Fibroblast of villous mesenchyme (primary cell): ENCODE results near the gene CARM1. TPM values are rescaled to one million over a fixed set of nuclear protein-coding genes. Genes with fewer than 3 reads are reported as not detected.

Source experiments
- DNase-seq: peaks from one replicate; pipeline ENCODE4 v3.0.0-alpha.2; 2010; ENCODE audit warnings: low read depth
- H3K4me3 ChIP-seq: 2 replicates; pipeline ENCODE4 v1.5.1; 2011; ENCODE audit warnings: low read depth, mild to moderate bottlenecking, low read length
- total RNA-seq: library from RNA; depleted of rRNA; stranded (reverse); fragments of >200 nt; gene quantifications from 2 replicates; pipeline ENCODE4 v1.2.3, GENCODE V29; 2012
- TF ChIP-seq, protein P1 (sequence below): IDR thresholded peaks from 2 replicates; pipeline ENCODE4 v1.5.1; 2012; ENCODE audit warnings: low read depth, mild to moderate bottlenecking, low read length; ENCODE audit not compliant: insufficient read depth

The CARM1 gene
- total RNA-seq, 1 donor, result 38.0 TPM

GRCh38 chr19:10878253-10878652 lies 6.9 kb downstream of the CARM1 start:
- DNase-seq, result no peak
- no peak overlapping the region for H3K4me3 ChIP-seq
- TF ChIP-seq, protein P1, sequence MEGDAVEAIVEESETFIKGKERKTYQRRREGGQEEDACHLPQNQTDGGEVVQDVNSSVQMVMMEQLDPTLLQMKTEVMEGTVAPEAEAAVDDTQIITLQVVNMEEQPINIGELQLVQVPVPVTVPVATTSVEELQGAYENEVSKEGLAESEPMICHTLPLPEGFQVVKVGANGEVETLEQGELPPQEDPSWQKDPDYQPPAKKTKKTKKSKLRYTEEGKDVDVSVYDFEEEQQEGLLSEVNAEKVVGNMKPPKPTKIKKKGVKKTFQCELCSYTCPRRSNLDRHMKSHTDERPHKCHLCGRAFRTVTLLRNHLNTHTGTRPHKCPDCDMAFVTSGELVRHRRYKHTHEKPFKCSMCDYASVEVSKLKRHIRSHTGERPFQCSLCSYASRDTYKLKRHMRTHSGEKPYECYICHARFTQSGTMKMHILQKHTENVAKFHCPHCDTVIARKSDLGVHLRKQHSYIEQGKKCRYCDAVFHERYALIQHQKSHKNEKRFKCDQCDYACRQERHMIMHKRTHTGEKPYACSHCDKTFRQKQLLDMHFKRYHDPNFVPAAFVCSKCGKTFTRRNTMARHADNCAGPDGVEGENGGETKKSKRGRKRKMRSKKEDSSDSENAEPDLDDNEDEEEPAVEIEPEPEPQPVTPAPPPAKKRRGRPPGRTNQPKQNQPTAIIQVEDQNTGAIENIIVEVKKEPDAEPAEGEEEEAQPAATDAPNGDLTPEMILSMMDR, result no peak

GRCh38 chr19:10881403-10882107 lies 10.2 kb downstream of the CARM1 start:
- DNase-seq, result no peak
- H3K4me3 ChIP-seq, result no peak overlapping the region
- TF ChIP-seq, protein P1, result no peak

- H3K4me3 ChIP-seq, result no peak overlapping the region
- DNase-seq, result no peak
- TF ChIP-seq, protein P1, result no peak
Observed at GRCh38 chr19:10882108-10882457, 10.7 kb downstream of the CARM1 start.

- no peak overlapping the region for H3K4me3 ChIP-seq
- DNase-seq, result peak; percentile 94
- TF ChIP-seq, protein P1, result no peak
Observed at GRCh38 chr19:10884274-10884673, 12.9 kb downstream of the CARM1 start.

DNA sequence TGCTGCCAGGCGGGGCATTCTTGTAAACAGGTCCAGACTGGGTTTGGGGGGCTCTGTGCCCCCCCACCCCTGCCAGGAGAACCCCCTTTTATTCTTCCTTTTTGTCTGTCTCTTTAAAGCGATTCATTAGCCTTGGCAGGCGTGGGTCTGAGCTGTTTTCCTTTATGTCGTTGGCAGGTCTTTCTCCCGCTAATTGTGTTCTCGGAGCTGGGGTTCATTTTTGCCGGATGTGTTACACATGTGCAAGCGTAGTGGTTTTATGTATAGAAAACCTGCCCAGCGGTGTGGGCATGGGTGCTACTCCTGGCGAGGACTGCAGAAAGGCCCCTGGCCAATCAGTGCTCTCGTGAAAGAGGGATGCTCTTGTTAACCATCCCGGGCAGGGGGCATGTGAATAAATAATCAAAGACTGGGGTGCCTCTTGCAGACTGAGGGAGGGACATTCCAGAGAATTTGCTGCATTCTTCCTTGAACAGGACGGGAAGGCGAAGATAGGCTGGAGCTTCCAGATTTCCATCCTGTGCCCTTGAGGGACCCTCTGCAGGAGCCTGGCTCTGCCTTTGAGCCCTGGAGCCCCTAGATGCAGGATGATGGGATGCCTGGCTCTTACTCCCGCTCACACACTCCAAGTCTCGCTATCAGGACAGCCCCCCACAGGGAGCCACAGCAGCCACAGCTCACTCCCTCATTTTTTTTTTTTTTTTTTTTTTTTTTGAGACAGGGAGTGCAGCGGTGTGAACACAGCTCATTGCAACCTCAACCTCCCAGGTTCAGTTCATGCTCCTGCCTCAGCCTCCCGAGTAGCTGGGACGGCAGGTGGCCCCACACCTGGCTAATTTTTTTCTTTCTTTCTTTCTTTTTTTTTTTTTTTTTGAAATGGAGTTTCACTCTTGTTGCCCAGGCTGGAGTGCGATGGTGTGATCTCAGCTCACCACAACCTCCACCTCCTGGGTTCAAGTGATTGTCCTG lies 14.1 kb downstream of the CARM1 start:
- TF ChIP-seq, protein P1, result no peak
- H3K4me3 ChIP-seq, result no peak overlapping the region
- no peak for DNase-seq

DNA sequence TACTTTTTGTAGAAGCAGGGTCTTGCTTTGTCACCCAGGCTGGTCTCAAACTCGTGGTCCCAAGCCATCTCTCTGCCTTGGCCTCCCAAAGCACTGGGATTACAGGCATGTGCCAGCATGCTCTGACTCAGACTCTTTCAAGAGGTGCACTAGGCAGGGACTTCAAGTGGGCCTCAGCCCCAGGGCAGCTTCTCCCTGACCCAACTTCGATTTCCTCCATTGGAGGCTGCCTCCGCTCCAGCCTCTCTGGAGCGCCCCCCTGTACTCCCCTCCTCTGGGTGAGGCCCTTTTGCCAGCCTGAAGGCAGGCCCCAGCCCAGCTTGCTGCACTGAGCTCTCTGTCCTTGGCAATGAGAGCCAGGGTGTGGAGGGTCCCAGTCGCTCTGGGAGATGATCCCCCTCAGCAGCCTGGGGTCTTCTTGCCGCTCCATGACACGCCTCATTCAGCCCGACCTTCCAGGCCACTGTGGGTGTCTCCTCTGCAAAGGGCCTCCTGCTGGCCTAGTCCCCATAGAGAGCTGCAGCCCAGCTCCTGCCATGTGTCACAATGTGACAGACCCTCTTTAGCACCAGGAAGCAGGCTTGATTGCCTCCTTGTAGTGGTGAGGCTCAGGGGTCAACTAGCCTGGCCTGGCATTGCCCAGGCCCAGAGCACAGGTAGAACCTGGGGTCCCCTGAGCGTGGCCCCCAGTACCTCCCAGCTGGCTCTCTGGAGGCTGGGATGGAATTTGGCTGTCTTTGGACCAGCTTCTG lies 16.4 kb downstream of the CARM1 start:
- TF ChIP-seq, protein P1, result no peak
- DNase-seq, result no peak
- no peak overlapping the region for H3K4me3 ChIP-seq
